Measurements from ENCODE around the gene TYRO3. TPM values are rescaled to one million over a fixed set of nuclear protein-coding genes. Genes with fewer than 3 reads are reported as not detected.
"Not testable (repeated sequence)": the region's sequence is repeated elsewhere in the genome, so short reads cannot be mapped to it uniquely, and the experiment has no call there.

Gene TYRO3
- total RNA-seq, 2 donors from 2014 or later, result 5.0 to 8.7 TPM

- intact Hi-C loops (cut with DNase I), result no loop called here
- DNase-seq (ENCODE audit: low spot score), result no peak
Measured at GRCh38 chr15:41567862-41568261, 8.8 kb downstream of the TYRO3 start.

DNA sequence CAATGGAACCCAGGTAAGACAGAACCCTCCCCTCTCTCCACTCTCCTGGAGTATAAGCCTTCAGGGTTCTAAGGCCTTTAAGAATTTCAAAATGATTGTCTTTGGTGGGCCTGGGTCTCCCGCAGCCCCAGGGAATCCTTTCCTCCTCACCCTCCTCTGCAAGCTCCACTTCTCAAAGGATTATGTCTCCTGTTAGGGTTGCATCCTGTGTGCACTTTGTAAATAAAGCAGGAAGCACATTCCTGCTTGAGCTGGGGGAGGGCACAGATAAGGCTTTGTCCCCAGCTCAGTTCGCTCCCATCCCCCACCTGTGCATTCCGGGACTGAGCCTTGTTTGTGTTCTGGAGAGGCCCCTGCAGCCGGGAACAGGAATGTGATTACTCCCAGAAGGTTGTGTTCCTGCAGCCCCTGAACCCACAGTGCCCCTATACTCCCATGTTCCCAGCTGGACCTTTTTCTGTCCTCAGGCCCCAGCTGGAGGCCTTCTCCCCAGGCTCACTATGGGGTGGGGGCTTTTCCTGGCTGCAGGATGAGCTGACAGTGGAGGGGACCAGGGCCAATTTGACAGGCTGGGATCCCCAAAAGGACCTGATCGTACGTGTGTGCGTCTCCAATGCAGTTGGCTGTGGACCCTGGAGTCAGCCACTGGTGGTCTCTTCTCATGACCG is 9.5 kb downstream of the TYRO3 start:
- DNase-seq (ENCODE audit: low spot score), result no peak
- intact Hi-C loops (cut with DNase I), result no loop called here

DNA sequence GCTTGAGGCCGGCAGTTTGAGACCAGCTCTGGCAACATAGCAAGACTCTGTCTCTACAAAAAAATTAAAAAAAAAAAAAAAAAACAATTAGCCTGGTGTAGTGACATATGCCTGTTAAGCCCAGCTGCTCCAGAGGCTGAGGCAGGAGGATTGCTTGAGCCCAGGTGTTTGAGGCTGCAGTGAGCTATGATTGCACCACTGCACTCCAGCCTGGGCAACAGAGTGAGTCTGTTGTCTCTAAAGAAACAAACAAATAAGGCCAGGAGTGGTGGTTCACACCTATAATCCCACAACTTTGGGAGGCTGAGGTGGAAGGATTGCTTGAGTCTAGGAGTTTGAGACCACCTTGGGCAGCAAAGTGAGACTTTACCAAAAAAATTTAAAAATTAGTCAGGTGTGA is 10.2 kb downstream of the TYRO3 start:
- intact Hi-C loops (cut with DNase I); DNase-seq (ENCODE audit: low spot score): not testable (repeated sequence)

- intact Hi-C loops (cut with DNase I), result no loop called here
Measured at GRCh38 chr15:41570764-41571163, 11.8 kb downstream of the TYRO3 start.

GRCh38 chr15:41571948-41572347 is 12.9 kb downstream of the TYRO3 start:
- intact Hi-C loops (cut with DNase I), result no loop called here
- DNase-seq (ENCODE audit: low spot score), result peak; percentile 14

More at GRCh38 chr15:41570764-41571163, 11.8 kb downstream of the TYRO3 start:
- peak; percentile 36 for DNase-seq (ENCODE audit: low spot score)

DNA sequence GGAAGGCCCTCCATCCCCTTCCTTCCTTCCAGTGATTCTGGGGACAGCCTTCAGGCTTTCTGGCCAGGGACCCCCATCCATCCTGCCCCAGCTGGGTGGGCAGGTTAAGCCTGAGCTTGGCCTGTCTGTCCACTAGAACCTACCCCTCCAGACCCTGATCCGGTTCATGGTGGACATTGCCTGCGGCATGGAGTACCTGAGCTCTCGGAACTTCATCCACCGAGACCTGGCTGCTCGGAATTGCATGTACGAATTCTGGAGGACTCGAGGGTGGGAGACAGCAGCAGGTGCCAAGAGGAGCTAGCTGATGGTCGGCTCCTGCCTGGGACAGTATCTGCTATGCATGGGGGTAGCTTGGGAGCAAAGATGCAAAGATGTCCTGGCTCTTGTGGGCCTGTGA is 13.9 kb downstream of the TYRO3 start:
- peak; percentile 67 for DNase-seq (ENCODE audit: low spot score)
- intact Hi-C loops (cut with DNase I), result no loop called here

GRCh38 chr15:41573396-41573795 is 14.4 kb downstream of the TYRO3 start:
- intact Hi-C loops (cut with DNase I), result no loop called here
- peak; percentile 73 for DNase-seq (ENCODE audit: low spot score)

DNA sequence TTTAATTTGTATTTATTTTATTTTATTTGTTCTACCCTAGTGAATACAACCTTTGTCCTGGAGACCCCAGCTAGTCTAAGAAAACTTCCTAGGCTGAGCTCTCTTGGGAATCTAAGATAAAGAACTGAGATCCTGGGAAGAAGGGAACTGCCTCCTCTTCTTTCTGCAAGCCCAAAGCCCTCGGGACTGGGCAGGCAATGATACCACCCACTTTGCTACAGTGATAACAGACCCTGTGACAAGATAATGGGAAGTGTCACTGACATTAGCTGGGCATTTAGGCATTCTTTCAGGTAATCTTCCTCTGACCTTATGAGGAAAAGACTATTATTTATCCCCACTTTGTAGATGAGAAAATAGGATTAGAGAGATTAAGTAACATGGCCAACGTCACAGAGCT is 15.1 kb downstream of the TYRO3 start:
- intact Hi-C loops (cut with DNase I), result no loop called here
- DNase-seq (ENCODE audit: low spot score), result no peak

- DNase-seq (ENCODE audit: low spot score), result peak; percentile 66
- intact Hi-C loops (cut with DNase I), result no loop called here
Measured at GRCh38 chr15:41575282-41575681, 16.3 kb downstream of the TYRO3 start.

DNA sequence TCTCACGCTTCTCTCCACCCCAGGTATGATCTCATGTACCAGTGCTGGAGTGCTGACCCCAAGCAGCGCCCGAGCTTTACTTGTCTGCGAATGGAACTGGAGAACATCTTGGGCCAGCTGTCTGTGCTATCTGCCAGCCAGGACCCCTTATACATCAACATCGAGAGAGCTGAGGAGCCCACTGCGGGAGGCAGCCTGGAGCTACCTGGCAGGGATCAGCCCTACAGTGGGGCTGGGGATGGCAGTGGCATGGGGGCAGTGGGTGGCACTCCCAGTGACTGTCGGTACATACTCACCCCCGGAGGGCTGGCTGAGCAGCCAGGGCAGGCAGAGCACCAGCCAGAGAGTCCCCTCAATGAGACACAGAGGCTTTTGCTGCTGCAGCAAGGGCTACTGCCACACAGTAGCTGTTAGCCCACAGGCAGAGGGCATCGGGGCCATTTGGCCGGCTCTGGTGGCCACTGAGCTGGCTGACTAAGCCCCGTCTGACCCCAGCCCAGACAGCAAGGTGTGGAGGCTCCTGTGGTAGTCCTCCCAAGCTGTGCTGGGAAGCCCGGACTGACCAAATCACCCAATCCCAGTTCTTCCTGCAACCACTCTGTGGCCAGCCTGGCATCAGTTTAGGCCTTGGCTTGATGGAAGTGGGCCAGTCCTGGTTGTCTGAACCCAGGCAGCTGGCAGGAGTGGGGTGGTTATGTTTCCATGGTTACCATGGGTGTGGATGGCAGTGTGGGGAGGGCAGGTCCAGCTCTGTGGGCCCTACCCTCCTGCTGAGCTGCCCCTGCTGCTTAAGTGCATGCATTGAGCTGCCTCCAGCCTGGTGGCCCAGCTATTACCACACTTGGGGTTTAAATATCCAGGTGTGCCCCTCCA is 19.1 kb downstream of the TYRO3 start:
- intact Hi-C loops (cut with DNase I), result loop anchor here in 1 of 2 donors (2.0 kb wide), 1 partner anchor 59 kb away; no protein-coding TSS in a partner anchor
- peak; percentile 70 for DNase-seq (ENCODE audit: low spot score)

GRCh38 chr15:41578736-41579383 is 19.8 kb downstream of the TYRO3 start:
- peak; percentile 73 for DNase-seq (ENCODE audit: low spot score)
- intact Hi-C loops (cut with DNase I), result no loop called here

GRCh38 chr15:41581110-41581509 is 22.1 kb downstream of the TYRO3 start:
- DNase-seq (ENCODE audit: low spot score), result no peak
- intact Hi-C loops (cut with DNase I), result no loop called here

DNA sequence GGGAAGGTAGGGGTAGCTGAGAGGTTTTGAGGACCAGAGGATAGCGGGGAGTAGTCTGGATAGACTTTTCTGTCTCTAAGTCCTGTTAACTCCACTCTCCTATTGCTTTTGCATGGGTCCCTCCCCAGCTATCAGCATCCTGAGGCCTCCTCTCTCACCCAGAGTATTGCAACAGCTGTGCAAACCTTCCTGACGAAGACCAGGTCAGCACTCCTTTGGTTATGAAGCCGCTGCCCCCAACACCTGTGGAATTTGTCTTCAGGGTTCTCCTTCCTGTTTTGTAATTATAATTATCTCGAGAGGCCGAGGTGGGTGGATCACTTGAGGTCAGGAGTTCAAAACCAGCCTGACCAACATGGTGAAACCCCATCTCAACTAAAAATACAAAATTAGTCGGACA is 24.8 kb downstream of the TYRO3 start:
- no peak for DNase-seq (ENCODE audit: low spot score)

GRCh38 chr15:41584636-41585126 is 25.7 kb downstream of the TYRO3 start:
- no peak for DNase-seq (ENCODE audit: low spot score)
- intact Hi-C loops (cut with DNase I), result no loop called here

More for the DNA sequence above, 24.8 kb downstream of the TYRO3 start:
- intact Hi-C loops (cut with DNase I), result no loop called here

DNA sequence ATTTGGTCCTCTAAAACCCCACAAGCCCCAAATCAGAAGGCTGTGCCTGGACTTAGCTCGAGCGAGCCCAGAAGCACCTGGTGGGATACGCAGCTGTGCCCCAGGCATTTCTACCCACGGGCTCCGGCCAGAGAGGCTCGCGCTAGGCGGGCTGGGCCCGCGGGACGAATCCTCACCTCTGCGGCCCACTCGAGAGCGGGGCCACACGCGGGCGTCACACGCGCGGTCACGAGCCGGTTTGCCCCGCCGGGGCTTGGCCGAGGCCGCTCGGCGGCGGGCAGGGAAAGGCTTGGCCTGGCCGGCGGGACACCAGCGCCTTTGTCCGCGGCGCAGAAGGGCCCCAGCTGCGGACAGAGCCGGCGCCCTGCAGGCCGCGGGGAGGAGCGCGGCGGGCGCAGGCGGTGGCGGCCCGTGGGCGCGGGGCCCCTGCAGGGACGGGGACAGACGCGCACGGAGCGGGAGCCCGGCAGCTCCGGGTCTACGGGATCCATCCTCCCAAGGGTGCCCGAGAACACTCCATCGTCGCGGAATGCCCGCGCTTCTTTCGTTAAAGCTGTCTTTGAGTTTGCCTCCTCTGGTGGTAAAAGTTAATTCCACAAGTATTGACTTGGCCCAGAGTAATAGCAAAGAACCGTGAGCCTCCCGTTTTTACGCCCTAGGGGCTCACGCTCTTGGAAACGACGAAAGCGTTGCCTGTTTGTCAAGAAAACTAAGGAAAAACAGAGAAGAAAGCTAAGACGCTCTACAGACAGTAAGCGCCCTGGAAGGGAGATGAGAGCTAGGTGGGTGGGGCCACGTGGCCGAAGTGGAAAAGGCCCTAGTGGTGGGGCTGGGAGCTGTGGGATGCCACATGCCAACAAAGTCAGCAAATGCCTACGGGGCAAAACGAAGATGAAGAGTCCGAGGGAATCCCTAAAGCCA is 26.4 kb downstream of the TYRO3 start:
- no peak for DNase-seq (ENCODE audit: low spot score)
- intact Hi-C loops (cut with DNase I), result no loop called here

DNA sequence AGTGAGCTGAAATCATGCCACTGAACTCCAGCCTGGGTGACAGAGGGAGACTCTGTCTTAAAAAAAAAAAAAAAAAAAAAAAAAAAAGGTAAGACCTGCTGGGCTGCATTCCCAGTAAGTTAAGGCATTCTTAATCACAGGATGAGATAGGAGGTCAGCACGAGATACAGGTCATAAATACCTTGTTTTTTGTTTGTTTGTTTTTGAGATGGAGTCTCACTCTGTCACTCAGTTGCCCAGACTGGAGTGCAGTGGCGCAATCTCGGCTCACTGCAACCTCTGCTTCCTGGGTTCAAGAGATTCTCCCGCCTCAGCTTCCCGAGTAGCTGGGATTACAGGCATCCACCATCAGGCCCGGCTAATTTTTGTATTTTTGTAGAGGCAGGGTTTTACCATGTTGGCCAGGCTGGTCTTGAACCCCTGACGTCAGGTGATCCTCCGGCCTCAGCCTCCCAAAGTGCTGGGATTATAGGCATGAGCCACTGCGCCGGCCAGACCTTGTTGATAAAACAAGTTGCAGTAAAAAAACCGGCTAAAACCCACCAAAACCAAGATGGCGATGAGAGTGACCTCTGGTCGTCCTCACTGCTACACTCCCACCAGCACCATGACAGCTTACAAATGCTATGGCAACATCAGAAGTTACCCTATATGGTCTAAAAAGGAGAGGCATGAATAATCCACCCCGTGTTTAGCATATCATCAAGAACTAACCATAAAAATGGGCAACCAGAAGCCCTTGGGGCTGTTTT is 27.7 kb downstream of the TYRO3 start:
- DNase-seq (ENCODE audit: low spot score); intact Hi-C loops (cut with DNase I): not testable (repeated sequence)

- intact Hi-C loops (cut with DNase I); DNase-seq (ENCODE audit: low spot score): not testable (repeated sequence)
Measured at GRCh38 chr15:41589018-41589417, 30.0 kb downstream of the TYRO3 start.

- intact Hi-C loops (cut with DNase I); DNase-seq (ENCODE audit: low spot score): not testable (repeated sequence)
Measured at GRCh38 chr15:41589571-41589970, 30.6 kb downstream of the TYRO3 start.

Measured in posterior vena cava (tissue), 2 donors.